ENCODE data around the gene MAP3K7CL.

DNA sequence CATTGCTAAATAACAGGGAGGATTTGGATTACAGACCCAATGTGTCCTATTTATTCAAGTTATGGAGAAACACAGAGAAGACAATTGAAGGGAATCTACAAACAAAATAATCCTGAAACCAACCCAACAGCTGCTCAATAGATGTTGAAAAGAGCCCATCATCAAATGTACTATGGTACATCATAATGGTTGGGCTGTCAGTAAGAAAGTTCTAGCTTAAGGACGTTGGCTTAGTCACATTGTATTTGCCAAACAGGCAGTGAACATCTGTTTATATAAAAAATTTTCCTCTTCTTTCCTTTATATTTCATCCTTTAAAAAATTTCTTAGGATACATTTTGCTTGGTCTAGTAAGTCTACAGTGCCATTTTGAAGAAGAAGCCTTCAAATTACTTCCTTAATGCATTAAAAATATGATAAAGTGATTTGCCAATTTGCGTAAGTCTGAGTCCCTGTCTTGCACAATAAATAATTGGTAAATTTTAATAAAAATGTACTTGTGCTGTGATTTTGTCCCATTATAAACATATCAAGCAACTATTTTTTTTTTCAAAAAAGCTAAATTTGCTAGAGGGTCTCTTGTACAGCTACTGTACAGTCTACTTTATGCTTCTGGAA lies 14.4 kb downstream of the MAP3K7CL start:
- TF ChIP-seq, protein P1, sequence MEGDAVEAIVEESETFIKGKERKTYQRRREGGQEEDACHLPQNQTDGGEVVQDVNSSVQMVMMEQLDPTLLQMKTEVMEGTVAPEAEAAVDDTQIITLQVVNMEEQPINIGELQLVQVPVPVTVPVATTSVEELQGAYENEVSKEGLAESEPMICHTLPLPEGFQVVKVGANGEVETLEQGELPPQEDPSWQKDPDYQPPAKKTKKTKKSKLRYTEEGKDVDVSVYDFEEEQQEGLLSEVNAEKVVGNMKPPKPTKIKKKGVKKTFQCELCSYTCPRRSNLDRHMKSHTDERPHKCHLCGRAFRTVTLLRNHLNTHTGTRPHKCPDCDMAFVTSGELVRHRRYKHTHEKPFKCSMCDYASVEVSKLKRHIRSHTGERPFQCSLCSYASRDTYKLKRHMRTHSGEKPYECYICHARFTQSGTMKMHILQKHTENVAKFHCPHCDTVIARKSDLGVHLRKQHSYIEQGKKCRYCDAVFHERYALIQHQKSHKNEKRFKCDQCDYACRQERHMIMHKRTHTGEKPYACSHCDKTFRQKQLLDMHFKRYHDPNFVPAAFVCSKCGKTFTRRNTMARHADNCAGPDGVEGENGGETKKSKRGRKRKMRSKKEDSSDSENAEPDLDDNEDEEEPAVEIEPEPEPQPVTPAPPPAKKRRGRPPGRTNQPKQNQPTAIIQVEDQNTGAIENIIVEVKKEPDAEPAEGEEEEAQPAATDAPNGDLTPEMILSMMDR (IDR thresholded peaks at IDR 0.05; ENCODE audit: insufficient read depth, low read depth, low read length), result no peak
- no peak for TF ChIP-seq EZH2 (IDR thresholded peaks at IDR 0.05; ENCODE audit: insufficient read depth, low read length)
